ENCODE measurements around the gene SORCS2. TPM values are rescaled to one million over a fixed set of nuclear protein-coding genes. Genes with fewer than 3 reads are reported as not detected.

SORCS2 gene
- total and polyA plus RNA-seq, 2 of the 4 experiments (the other 2 are of a cell fraction) = 0.36 to 0.62 TPM

- Histone ChIP-seq H3K14ac (replicated peaks; ENCODE audit: low read depth, low read length) (no peak overlapping the region), H4K20me1 (ENCODE audit: insufficient read depth, low read length) (no peaks in the 10 kb centered on the region), H3K4me1 (ENCODE audit: control insufficient read depth, insufficient read depth, low read length) (no peaks in the 10 kb centered on the region), H2AK5ac (ENCODE audit: low read depth, low read length) (no peak overlapping the region), H3K79me1 (ENCODE audit: low read depth in 1 of 2, low read length in 2 of 2) (no peaks in the 10 kb centered on the region), H4K8ac (ENCODE audit: low read depth in 2 of 2, low read length in 2 of 2) (no peak overlapping the region), H3K9me3 (ENCODE audit: control insufficient read depth, insufficient read depth, low read length) (peaks cover 5% of the 10 kb centered on the region), H2BK5ac (ENCODE audit: low read depth, low read length, poor library complexity, severe bottlenecking) (no peak overlapping the region), H3K27me3 (ENCODE audit: control insufficient read depth, insufficient read depth, low read length) (peaks cover 36% of the 10 kb centered on the region), H2BK15ac (ENCODE audit: low read depth, low read length) (no peak overlapping the region), H3K23ac (ENCODE audit: low read depth, low read length) (no peak overlapping the region), H3K18ac (ENCODE audit: low read depth, low read length) (no peak overlapping the region), H3K27ac (ENCODE audit: insufficient read depth, low read length) (no peak overlapping the region), H2BK20ac (ENCODE audit: low read depth, low read length) (no peak overlapping the region), H2AK9ac (replicated peaks; ENCODE audit: low read depth, low read length, poor library complexity) (no peak overlapping the region), H3K4me3 (ENCODE audit: insufficient read depth, low read depth, low read length) (no peak overlapping the region), H3K36me3 (ENCODE audit: control insufficient read depth, insufficient read depth, low read length) (no peaks in the 10 kb centered on the region), H3K9me1 (ENCODE audit: insufficient read depth, low read length) (no peaks in the 10 kb centered on the region), H2AFZ (replicated peaks; ENCODE audit: low read length, poor library complexity) (no peak overlapping the region), H3K4ac (ENCODE audit: low read depth, low read length) (no peak overlapping the region), H3K9ac (ENCODE audit: low read depth, low read length) (no peak overlapping the region), H4K5ac (ENCODE audit: low read depth, low read length) (no peak overlapping the region), H2BK120ac (ENCODE audit: low read depth, low read length) (no peak overlapping the region), H3K56ac (ENCODE audit: extremely low read depth, insufficient read depth, low read length) (no peak overlapping the region), H4K91ac (ENCODE audit: insufficient read depth, low read depth, low read length) (no peak overlapping the region), H3K4me2 (ENCODE audit: low read depth, low read length) (no peak overlapping the region)
- ChIA-PET POLR2A (ENCODE audit: unreplicated experiment) (no interaction called here), CTCF (no interaction called here)
- no peak for TF ChIP-seq USF2 (IDR thresholded peaks at IDR 0.05; ENCODE audit: low read depth, low read length)
- TF ChIP-seq FOS (IDR thresholded peaks at IDR 0.05; ENCODE audit: low read depth, low read length) = no peak
- TF ChIP-seq RFX5 (IDR thresholded peaks at IDR 0.05; ENCODE audit: low read depth, low read length) = no peak
- TF ChIP-seq NFE2L2 (IDR thresholded peaks at IDR 0.05; ENCODE audit: low read depth, low read length) = no peak
- no peak for TF ChIP-seq MAZ (IDR thresholded peaks at IDR 0.05; ENCODE audit: borderline replicate concordance, low read depth, low read length)
- no peak for TF ChIP-seq SMC3 (IDR thresholded peaks at IDR 0.05; ENCODE audit: low read depth, low read length)
- no TSS peak for BruUV-seq (replicated peaks)
- in situ Hi-C loops (cut with MboI; ENCODE audit: low sequenced_read_pairs) = no loop called here
- dilution Hi-C loops (cut with HindIII; ENCODE audit: low sequenced_read_pairs, unreplicated experiment) = no loop called here
- DNase-seq (no peak), ATAC-seq (ENCODE audit: low read depth) (no peak)
- WGBS, 2 experiments (ENCODE audit: extremely low coverage in 2 of 2, insufficient read length in 1 of 2) = 38 to 100% methylated on average over 1 to 2 of the region's 6 CpGs
- intact Hi-C loops (cut with micrococcal nuclease) = no loop called here
These were observed 523.8 kb downstream of the SORCS2 start for GRCh38 chr4:7716010-7716721.
